Measurements from ENCODE around the gene LCK. TPM values are rescaled to one million over a fixed set of nuclear protein-coding genes. Genes with fewer than 3 reads are reported as not detected.

LCK gene
- total RNA-seq, result not detected in 2 replicates

DNA sequence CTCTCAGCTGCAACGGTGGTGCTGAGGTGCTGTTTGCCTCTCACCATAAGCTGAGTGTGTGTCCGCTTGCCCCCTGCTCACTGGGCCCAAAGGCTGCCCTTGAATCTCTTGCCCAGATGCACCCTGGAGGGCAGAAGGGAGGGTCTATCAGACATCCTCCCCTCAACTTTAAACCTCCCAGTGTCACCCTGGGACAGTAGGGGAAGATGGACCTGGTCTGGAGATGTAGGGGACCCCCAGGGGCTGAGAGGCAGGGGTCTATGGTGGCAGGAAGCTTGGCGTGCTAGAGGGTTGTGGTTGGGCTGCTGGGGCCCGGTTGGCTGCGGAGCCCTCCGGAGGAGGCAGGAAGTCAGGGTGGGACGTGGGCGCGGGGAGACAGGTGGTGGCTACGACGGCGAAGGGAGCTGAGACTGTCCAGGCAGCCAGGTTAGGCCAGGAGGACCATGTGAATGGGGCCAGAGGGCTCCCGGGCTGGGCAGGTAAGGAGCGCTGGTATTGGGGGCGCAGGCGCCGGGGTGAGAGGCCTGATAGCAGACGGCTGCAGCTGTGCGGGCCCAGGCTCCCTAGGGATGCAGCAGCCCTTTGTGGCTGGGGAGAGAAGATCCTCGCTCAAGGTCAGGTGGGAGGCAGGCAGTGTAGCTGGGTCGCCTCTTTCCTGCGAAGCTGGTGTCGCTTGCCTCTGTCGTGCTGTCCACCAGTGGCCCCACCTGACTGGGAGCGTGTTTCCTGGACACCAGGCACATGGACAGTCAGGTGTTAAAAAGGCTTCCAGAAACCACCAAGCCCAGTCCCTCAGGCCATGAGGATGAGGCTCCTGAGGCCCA is at the start of gene LCK:
LCK (plus strand) TSS at position 373 of the 824 bp plus-strand sequence. CDS start 23,065 bp downstream, outside the sequence.

DNA sequence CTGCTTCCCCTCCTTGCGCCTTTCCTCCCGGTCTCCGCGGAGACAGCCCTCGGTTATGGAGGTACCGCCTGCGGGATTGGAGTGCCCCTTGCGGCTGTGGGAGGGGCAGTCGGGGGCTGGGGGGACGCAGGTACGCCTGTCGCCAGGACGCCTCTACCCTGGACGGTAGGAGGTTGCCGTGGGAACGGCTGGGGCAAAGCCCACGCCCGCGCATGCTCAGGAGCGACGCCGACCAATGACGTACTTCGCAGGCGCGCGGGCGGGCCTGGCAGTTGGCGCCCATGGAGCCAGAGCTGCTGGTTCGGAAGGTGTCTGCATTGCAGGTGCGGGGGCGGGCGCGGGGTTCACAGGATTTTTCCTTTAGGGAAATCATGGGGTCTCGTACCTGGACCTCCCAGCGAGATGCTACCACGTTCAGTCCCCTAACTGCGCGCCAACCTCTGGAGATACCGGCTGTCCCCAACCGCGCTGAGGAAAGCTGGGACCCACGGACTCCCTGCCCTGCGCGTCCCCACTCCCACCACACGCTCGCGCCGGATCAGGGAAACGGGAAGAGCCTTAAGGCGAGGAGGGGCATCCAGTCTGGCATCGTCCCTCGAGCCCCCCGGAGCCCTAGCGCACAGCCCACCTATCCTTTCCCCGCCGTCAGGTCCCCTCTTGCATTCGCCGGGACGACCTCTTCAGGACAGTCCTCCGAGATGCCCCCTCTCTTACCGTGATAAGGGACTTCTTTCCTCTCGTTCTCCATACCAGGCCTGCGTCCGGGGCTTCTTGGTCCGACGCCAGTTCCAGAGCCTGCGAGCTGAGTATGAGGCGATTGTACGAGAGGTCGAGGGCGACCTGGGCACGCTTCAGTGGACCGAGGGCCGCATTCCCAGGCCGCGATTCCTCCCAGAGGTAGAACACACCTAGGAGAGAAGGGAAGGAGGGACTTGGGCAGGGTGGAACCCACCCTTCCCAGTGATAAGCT is 45.4 kb upstream of the LCK start, which contains the start of gene IQCC:
IQCC (plus strand) TSS at position 271 of the 970 bp plus-strand sequence; CDS start at position 282, 11 bp downstream.

GRCh38 chr1:32208891-32209328 is 42.2 kb upstream of the LCK start, which contains the start of gene DCDC2B:
TSS of gene DCDC2B (plus strand) at chr1:32209089. CDS start at chr1:32209094, 5 bp downstream.

DNA sequence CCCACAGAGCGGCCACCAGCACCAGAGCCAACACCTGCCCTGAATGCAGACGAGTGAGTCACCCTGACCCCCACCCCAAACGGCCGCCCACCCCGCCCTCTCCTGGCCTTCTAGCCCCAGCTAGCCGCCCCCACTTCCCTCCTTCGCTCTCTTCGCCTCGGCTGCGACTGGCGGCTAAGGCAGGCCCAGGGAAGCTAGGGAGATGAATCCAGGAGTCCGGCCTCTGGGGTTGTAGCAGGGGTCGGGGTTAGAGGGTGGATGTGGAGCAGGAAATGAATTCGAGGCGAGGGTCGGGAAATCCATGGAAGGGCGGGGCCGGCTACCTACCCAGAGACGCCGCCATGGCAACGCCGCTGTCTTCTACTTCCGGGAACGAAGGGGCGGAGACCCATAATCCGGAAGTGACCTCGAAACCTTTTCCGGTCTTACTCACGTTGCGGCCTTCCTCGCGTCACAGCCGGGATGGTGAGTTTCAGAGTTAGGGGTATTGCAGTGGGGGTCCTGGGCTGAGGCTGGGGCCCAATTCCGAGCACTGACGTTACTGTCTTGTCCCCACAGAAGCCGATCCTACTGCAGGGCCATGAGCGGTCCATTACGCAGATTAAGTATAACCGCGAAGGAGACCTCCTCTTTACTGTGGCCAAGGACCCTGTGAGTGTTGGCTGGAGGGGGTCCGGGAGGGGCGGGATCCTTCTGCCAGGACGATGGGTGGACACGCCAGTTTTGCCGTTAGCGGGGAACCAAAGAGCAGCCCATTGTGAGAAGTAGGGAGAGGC is 28.9 kb upstream of the LCK start, which contains the start of the genes EIF3I and TMEM234:
EIF3I (plus strand) TSS at position 428 of the 776 bp plus-strand sequence; CDS start at position 463, 35 bp downstream.
TMEM234 (minus strand) TSS at position 374 of the 776 bp plus-strand sequence; CDS start at position 343, 31 bp downstream.

DNA sequence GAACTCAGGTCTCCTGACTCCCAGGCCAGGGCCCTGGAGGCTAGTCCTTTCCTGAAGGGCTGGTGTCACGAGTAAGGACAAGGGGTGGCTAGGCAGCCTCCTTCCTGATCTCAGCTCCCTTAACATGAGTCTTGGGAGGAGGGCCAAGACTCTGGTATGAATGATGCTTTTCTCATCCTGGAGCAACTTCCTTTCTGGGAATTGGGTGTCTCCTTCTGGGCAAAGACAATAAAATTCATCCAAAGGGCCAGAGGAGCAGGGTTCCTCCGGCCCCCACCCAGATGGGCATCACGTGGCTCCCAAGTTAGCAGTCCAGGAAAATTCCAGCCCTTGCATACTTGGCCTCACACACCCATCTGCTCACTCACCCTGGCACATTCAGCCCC is 4.2 kb upstream of the LCK start, which contains the start of gene FAM167B:
FAM167B (plus strand) TSS at position 335 of the 386 bp plus-strand sequence. CDS start 200 bp downstream, outside the sequence.

GRCh38 chr1:32291708-32292538 is 40.9 kb downstream of the LCK start, which contains the start of gene HDAC1:
TSS of gene HDAC1 (plus strand) at chr1:32292083. CDS start at chr1:32292170, 87 bp downstream.

Small RNA genes lying within 50 kb of the gene (small RNA-seq; reads per million reads assigned to genes)
- gene RF00017 (not detected), gene RF00019 (not detected)

Other genes with a start within 250 kb of the LCK start
- 62.9 and 71.6 TPM in 2 replicates for gene KHDRBS1, start 237.4 kb upstream of the LCK start, total RNA-seq
- 7.3 and 8.3 TPM in 2 replicates for gene TMEM39B, start 178.3 kb upstream of the LCK start, total RNA-seq
- 70.7 and 73.0 TPM in 2 replicates for gene KPNA6, start 143.2 kb upstream of the LCK start, total RNA-seq
- gene TXLNA, start 71.6 kb upstream of the LCK start, total RNA-seq, result 126 and 129 TPM in 2 replicates
- 6.8 and 8.4 TPM in 2 replicates for gene CCDC28B, start 50.7 kb upstream of the LCK start, total RNA-seq
- 1.2 and 1.7 TPM in 2 replicates for gene IQCC, start 45.6 kb upstream of the LCK start, total RNA-seq
- gene DCDC2B, start 42.2 kb upstream of the LCK start, total RNA-seq, result not detected in 2 replicates
- gene TMEM234, start 28.9 kb upstream of the LCK start, total RNA-seq, result 19.5 and 23.3 TPM in 2 replicates
- 261 and 313 TPM in 2 replicates for gene EIF3I, start 28.9 kb upstream of the LCK start, total RNA-seq
- gene FAM167B, start 4.0 kb upstream of the LCK start, total RNA-seq, result 1.8 and 3.0 TPM in 2 replicates
- gene HDAC1, start 40.8 kb downstream of the LCK start, total RNA-seq, result 62.3 and 64.8 TPM in 2 replicates
- 10.1 and 10.2 TPM in 2 replicates for gene MARCKSL1, start 85.0 kb downstream of the LCK start, total RNA-seq
- 1.1 and 1.8 TPM in 2 replicates for gene FAM229A, start 111.2 kb downstream of the LCK start, total RNA-seq
- 0.54 and 1.7 TPM in 2 replicates for gene TSSK3, start 111.3 kb downstream of the LCK start, total RNA-seq
- gene BSDC1, start 143.2 kb downstream of the LCK start, total RNA-seq, result 53.4 and 55.7 TPM in 2 replicates
- gene ZBTB8B, start 213.8 kb downstream of the LCK start, total RNA-seq, result under 0.01 TPM in 2 replicates